Smooth muscle cell of trachea (primary cell): Measurements from ENCODE around the gene SURF2. TPM values are rescaled to one million over a fixed set of nuclear protein-coding genes. Genes with fewer than 3 reads are reported as not detected.

ENCODE experiments used
- total RNA-seq: library from RNA; depleted of rRNA; stranded (reverse); fragments of >200 nt; gene quantifications from 2 replicates; pipeline ENCODE4 v1.2.1, GENCODE V29; 2014

The SURF2 gene
- 13.5 and 22.2 TPM in 2 replicates for total RNA-seq

GRCh38 chr9:133356391-133357091 lies at the start of gene SURF2, which contains the start of gene SURF1:
Gene SURF2, plus strand, starts transcription at chr9:133356550. Its CDS starts 43 bp downstream, at chr9:133356593.
Gene SURF1, minus strand, starts transcription at chr9:133356487. Its CDS starts 34 bp downstream, at chr9:133356453.

GRCh38 chr9:133335924-133336811 lies 20.2 kb upstream of the SURF2 start, which contains the start of gene SURF6:
Gene SURF6, minus strand, starts transcription at chr9:133336188. Its CDS starts 56 bp downstream, at chr9:133336132.

GRCh38 chr9:133347985-133348717 lies 8.2 kb upstream of the SURF2 start, which contains the start of the genes MED22 and RPL7A:
Gene MED22, minus strand, starts transcription at chr9:133348131. Its CDS starts 1,469 bp downstream, at chr9:133346662.
Gene RPL7A, plus strand, starts transcription at chr9:133348218. Its CDS starts 26 bp downstream, at chr9:133348244.

GRCh38 chr9:133375724-133376654 lies 19.6 kb downstream of the SURF2 start, which contains the start of the genes STKLD1 and SURF4:
Gene STKLD1, plus strand, starts transcription at chr9:133376366. Its CDS starts 108 bp downstream, at chr9:133376474.
Gene SURF4, minus strand, starts transcription at chr9:133376060. Its CDS starts 91 bp downstream, at chr9:133375969.

Other genes starting within 250 kb of the SURF2 start
- gene RALGDS, start 235.3 kb upstream of the SURF2 start, total RNA-seq = 16.9 and 32.4 TPM in 2 replicates
- gene GBGT1, start 192.6 kb upstream of the SURF2 start, total RNA-seq = 3.1 and 5.6 TPM in 2 replicates
- gene OBP2B, start 147.3 kb upstream of the SURF2 start, total RNA-seq = not detected in 2 replicates
- gene ABO, start 81.3 kb upstream of the SURF2 start, total RNA-seq = not detected in 2 replicates
- gene SURF6, start 20.4 kb upstream of the SURF2 start, total RNA-seq = 9.6 and 10.9 TPM in 2 replicates
- 17.9 and 21.5 TPM in 2 replicates for gene MED22, start 8.4 kb upstream of the SURF2 start, total RNA-seq
- gene RPL7A, start 8.3 kb upstream of the SURF2 start, total RNA-seq = 2,204 and 2,714 TPM in 2 replicates
- gene SURF1, start 63 bp upstream of the SURF2 start, total RNA-seq = 29.6 and 30.8 TPM in 2 replicates
- gene SURF4, start 19.5 kb downstream of the SURF2 start, total RNA-seq = 459 and 569 TPM in 2 replicates
- gene STKLD1, start 19.8 kb downstream of the SURF2 start, total RNA-seq = 1.2 TPM in 2 replicates
- gene REXO4, start 61.5 kb downstream of the SURF2 start, total RNA-seq = 11.9 and 21.7 TPM in 2 replicates
- 2.2 and 6.0 TPM in 2 replicates for gene ADAMTS13, start 65.8 kb downstream of the SURF2 start, total RNA-seq
- gene CACFD1, start 103.4 kb downstream of the SURF2 start, total RNA-seq = 8.7 and 13.4 TPM in 2 replicates
- gene SLC2A6, start 122.5 kb downstream of the SURF2 start, total RNA-seq = 13.2 and 14.1 TPM in 2 replicates
- not detected in 2 replicates for gene MYMK, start 168.4 kb downstream of the SURF2 start, total RNA-seq
- gene ADAMTSL2, start 178.2 kb downstream of the SURF2 start, total RNA-seq = under 0.01 and 0.15 TPM in 2 replicates